ENCODE measurements around the gene MUC5B.

DNA sequence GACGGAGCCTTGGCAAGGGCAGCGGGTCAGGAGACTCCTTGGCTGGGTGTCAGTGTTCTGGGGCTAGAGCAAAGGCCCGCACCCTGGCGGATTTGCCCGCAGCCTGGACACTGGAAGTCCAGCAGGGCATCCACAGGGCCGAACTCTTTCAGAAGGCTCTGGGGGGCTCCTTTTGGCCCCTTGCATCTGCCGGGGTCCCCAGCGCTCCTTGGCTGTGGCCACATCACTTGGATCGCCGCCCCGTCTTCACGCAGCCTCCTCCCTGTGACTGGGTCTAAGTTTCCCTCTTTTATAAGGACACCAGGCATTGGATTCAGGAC, 45.1 kb upstream of the MUC5B start:
- no peak for TF ChIP-seq SIN3A (IDR thresholded peaks at IDR 0.05; ENCODE audit: borderline replicate concordance, insufficient read depth, low read length)
- TF ChIP-seq TAF1 (IDR thresholded peaks at IDR 0.05; ENCODE audit: borderline replicate concordance, insufficient read depth, low read length), result no peak
- no peak for TF ChIP-seq POLR2AphosphoS5 (IDR thresholded peaks at IDR 0.05; ENCODE audit: low read depth, low read length)
